Measurements from ENCODE around the gene ANKS4B. TPM values are rescaled to one million over a fixed set of nuclear protein-coding genes. Genes with fewer than 3 reads are reported as not detected.

ANKS4B gene
- total and polyA plus RNA-seq, 2 of the 8 experiments (the other 6 are each of a cell fraction or from before 2014, with no cell fraction given), result 0.06 to 0.15 TPM

- Histone ChIP-seq H4K5ac (ENCODE audit: insufficient read length, low read depth, low read length) (no peak overlapping the region), H2AFZ (ENCODE audit: low read length) (no peak overlapping the region), H3K23me2 (ENCODE audit: low read depth, low read length) (no peaks in the 10 kb centered on the region), H3K27ac (ENCODE audit: low read depth, low read length) (no peak overlapping the region), H2BK20ac (ENCODE audit: low read length) (no peak overlapping the region), H3K4me1 (replicated peaks in 1 of 4; ENCODE audit: control insufficient read depth in 3 of 4, insufficient read depth in 4 of 4, low read length in 3 of 4) (no peaks in the 10 kb centered on the region), H4K91ac (replicated peaks; ENCODE audit: insufficient read length, low read length) (no peak overlapping the region), H2BK120ac (replicated peaks; ENCODE audit: low read depth, low read length) (no peak overlapping the region), H4K8ac (ENCODE audit: extremely low read depth, insufficient read depth, low read length) (no peak overlapping the region), H2BK12ac (ENCODE audit: low read depth, low read length) (no peak overlapping the region), H3K9me3 (ENCODE audit: insufficient read depth in 2 of 2, low read depth in 1 of 2, low read length in 1 of 2) (no peaks in the 10 kb centered on the region), H3K36me3 (ENCODE audit: control insufficient read depth in 2 of 4, insufficient read depth in 4 of 4, low read length in 3 of 4) (no peaks in the 10 kb centered on the region; a peak in 1 of 8 replicates), H3K79me1 (ENCODE audit: low read depth, low read length) (no peaks in the 10 kb centered on the region), H3K18ac (ENCODE audit: extremely low read depth, low read length) (no peak overlapping the region), H2BK15ac (ENCODE audit: low read length) (no peak overlapping the region), H2AK5ac (ENCODE audit: low read depth, low read length) (no peak overlapping the region), H3K27me3 (replicated peaks in 1 of 4; ENCODE audit: control insufficient read depth in 3 of 4, extremely low read depth in 1 of 4, insufficient read depth in 3 of 4, low read length in 3 of 4) (no peaks in the 10 kb centered on the region), H3K56ac (replicated peaks; ENCODE audit: insufficient read length, low read depth, low read length) (no peak overlapping the region), H3K4ac (replicated peaks; ENCODE audit: insufficient read length, low read depth, low read length) (no peak overlapping the region), H3K9ac (replicated peaks in 1 of 4; ENCODE audit: extremely low read depth in 1 of 4, low read depth in 3 of 4, low read length in 3 of 4) (no peak overlapping the region), H3K14ac (ENCODE audit: insufficient read length) (no peak overlapping the region), H3K4me3 (ENCODE audit: extremely low read depth in 1 of 4, insufficient read depth in 2 of 4, low read depth in 3 of 4, low read length in 4 of 4) (no peak overlapping the region), H3K23ac (ENCODE audit: insufficient read length) (no peak overlapping the region), H3K79me2 (ENCODE audit: control insufficient read depth in 1 of 2, insufficient read depth in 2 of 2, low read length in 2 of 2) (no peaks in the 10 kb centered on the region), H2BK5ac (ENCODE audit: low read depth, low read length) (no peak overlapping the region), H4K20me1 (replicated peaks in 1 of 2; ENCODE audit: control insufficient read depth in 1 of 2, insufficient read depth in 2 of 2, low read length in 2 of 2) (no peaks in the 10 kb centered on the region), H3K4me2 (ENCODE audit: insufficient read depth in 1 of 2, low read depth in 2 of 2, low read length in 2 of 2) (no peak overlapping the region)
- 74% methylated on average over 4 of the region's 4 CpGs; no CpG with 5 or more reads in 1 of the 2 experiments for WGBS, 2 experiments (ENCODE audit: extremely low coverage in 1 of 2, insufficient coverage in 1 of 2, insufficient read length in 1 of 2, insufficient replicate concordance in 2 of 2, low coverage in 1 of 2, low lambda C conversion rate in 2 of 2, missing lambda C conversion rate in 1 of 2)
- no peak for TF ChIP-seq SIRT6 (IDR thresholded peaks at IDR 0.05; ENCODE audit: low read length)
- no peak for TF ChIP-seq BCL11A (IDR thresholded peaks at IDR 0.05; ENCODE audit: low read depth in 2 of 2, low read length in 2 of 2)
- TF ChIP-seq TAF7 (optimal IDR thresholded peaks at IDR 0.05; ENCODE audit: borderline replicate concordance, low read depth, low read length), result no peak
- TF ChIP-seq HDAC6 (IDR thresholded peaks at IDR 0.05; ENCODE audit: low read depth, low read length), result no peak
- TF ChIP-seq CTCF (IDR thresholded peaks at IDR 0.05; ENCODE audit: control extremely low read depth in 1 of 3, insufficient read depth in 1 of 3, low read depth in 1 of 3, low read length in 3 of 3), result no peak
- no peak for TF ChIP-seq POU5F1 (IDR thresholded peaks at IDR 0.05; ENCODE audit: low read depth, low read length)
- TF ChIP-seq RAD21 (IDR thresholded peaks at IDR 0.05 in 1 of 2, conservative IDR thresholded peaks at IDR 0.05 in 1 of 2; ENCODE audit: low read depth in 2 of 2, low read length in 2 of 2), result no peak
- no peak for TF ChIP-seq PHF8 (conservative IDR thresholded peaks at IDR 0.05; ENCODE audit: low read depth, low read length)
- TF ChIP-seq EP300 (IDR thresholded peaks at IDR 0.05; ENCODE audit: borderline replicate concordance in 1 of 2, low read depth in 2 of 2, low read length in 2 of 2), result no peak
- no peak for TF ChIP-seq CHD1 (IDR thresholded peaks at IDR 0.05; ENCODE audit: low read depth, low read length)
- DNase-seq (ENCODE audit: low read depth in 1 of 2, low spot score in 2 of 2) (no peak), FAIRE-seq (no peak)
- POLR2A ChIA-PET (ENCODE audit: partially characterized antibody), result interaction anchor here (0.5 kb wide), 1 partner anchor 51 kb away, joined by 3 read pairs; no protein-coding TSS in a partner anchor
- CTCF ChIA-PET (ENCODE audit: partially characterized antibody), result interaction anchor here (0.9 to 3.8 kb wide), 3 partner anchors 10 to 68 kb away, joined by 3 to 18 read pairs (median 5); partner anchors contain the start of gene CRYM
These were observed 31.1 kb downstream of the ANKS4B start for GRCh38 chr16:21264571-21265036.

Data from H1 (cell line).